OCI-LY1 (cell line): ENCODE data around the gene USP34.

Experiments
- H2AFZ ChIP-seq: fragments of 200-600 bp; sonication (generic), shearing (Covaris generic); 2 replicates; pipeline ENCODE4 v1.6.0; 2014; ENCODE audit warnings: antibody characterized with exemption, mild to moderate bottlenecking, low read length
- H3F3A ChIP-seq: fragments of 200-600 bp; sonication (generic), shearing (Covaris generic); 2 replicates; pipeline ENCODE4 v1.6.0; 2014; ENCODE audit warnings: mild to moderate bottlenecking, antibody characterized with exemption, low read length, moderate library complexity; ENCODE audit not compliant: insufficient read depth
- H3K27ac ChIP-seq: fragments of 200-600 bp; sonication (generic); 2 replicates; pipeline ENCODE4 v1.5.1; 2014; ENCODE audit warnings: low read length, mixed run types, mild to moderate bottlenecking, low read depth; ENCODE audit not compliant: poor library complexity, severe bottlenecking
- H3K27me3 ChIP-seq: fragments of 200-600 bp; sonication (generic); 2 replicates; pipeline ENCODE4 v1.6.0; 2014; ENCODE audit warnings: antibody characterized with exemption, mild to moderate bottlenecking, low read length, moderate library complexity; ENCODE audit not compliant: insufficient read depth
- H3K36me3 ChIP-seq: fragments of 200-600 bp; sonication (generic); 2 replicates; pipeline ENCODE4 v1.6.1; 2014; ENCODE audit warnings: mild to moderate bottlenecking, antibody characterized with exemption, low read length, moderate library complexity, mixed read lengths; ENCODE audit not compliant: insufficient read depth
- H3K4me1 ChIP-seq: fragments of 200-600 bp; sonication (generic); 2 replicates; pipeline ENCODE4 v1.5.1; 2014; ENCODE audit warnings: mild to moderate bottlenecking, low read length, moderate library complexity; ENCODE audit not compliant: insufficient read depth, severe bottlenecking
- H3K4me2 ChIP-seq: fragments of 200-600 bp; sonication (generic), shearing (Covaris generic); 2 replicates; pipeline ENCODE4 v1.6.1; 2014; ENCODE audit warnings: low read length
- H3K4me3 ChIP-seq: fragments of 200-600 bp; sonication (generic); 2 replicates; pipeline ENCODE4 v1.5.1; 2014; ENCODE audit warnings: low read length, low read depth, mild to moderate bottlenecking, mixed read lengths; ENCODE audit not compliant: poor library complexity, severe bottlenecking
- H3K79me2 ChIP-seq: fragments of 200-600 bp; shearing (Covaris generic); 2 replicates; pipeline ENCODE4 v1.6.1; 2016; ENCODE audit warnings: mixed run types, low read length, mixed read lengths; ENCODE audit not compliant: insufficient read depth
- H3K9ac ChIP-seq: fragments of 200-600 bp; sonication (generic), shearing (Covaris generic); 2 replicates; pipeline ENCODE4 v1.6.1; 2014; ENCODE audit warnings: mild to moderate bottlenecking, low read length, mixed read lengths
- H3K9me2 ChIP-seq: fragments of 200-600 bp; sonication (generic), shearing (Covaris generic); 2 replicates; pipeline ENCODE4 v1.6.1; 2014; ENCODE audit warnings: low read depth, mild to moderate bottlenecking, low read length, mixed read lengths
- H3K9me3 ChIP-seq: fragments of 200-600 bp; shearing (Covaris generic); 2 replicates; pipeline ENCODE4 v1.6.1; 2014; ENCODE audit warnings: low read length, mixed read lengths
- H4K20me1 ChIP-seq: fragments of 200-600 bp; sonication (generic), shearing (Covaris generic); 2 replicates; pipeline ENCODE4 v1.6.0; 2016; ENCODE audit warnings: mild to moderate bottlenecking, low read length; ENCODE audit not compliant: insufficient read depth
- CTCF ChIP-seq: fragments of 200-600 bp; sonication (generic), shearing (Covaris generic); IDR thresholded peaks from 2 replicates; pipeline ENCODE4 v1.5.1; 2017; ENCODE audit warnings: mild to moderate bottlenecking, antibody characterized with exemption, low read length, moderate library complexity, mixed read lengths
- EZH2 ChIP-seq: fragments of 200-600 bp; sonication (generic), shearing (Covaris generic); IDR thresholded peaks from 2 replicates; pipeline ENCODE4 v1.8.0; 2017; ENCODE audit warnings: borderline replicate concordance, mixed run types, mild to moderate bottlenecking, antibody characterized with exemption, low read length, moderate library complexity, mixed read lengths

The USP34 gene

DNA sequence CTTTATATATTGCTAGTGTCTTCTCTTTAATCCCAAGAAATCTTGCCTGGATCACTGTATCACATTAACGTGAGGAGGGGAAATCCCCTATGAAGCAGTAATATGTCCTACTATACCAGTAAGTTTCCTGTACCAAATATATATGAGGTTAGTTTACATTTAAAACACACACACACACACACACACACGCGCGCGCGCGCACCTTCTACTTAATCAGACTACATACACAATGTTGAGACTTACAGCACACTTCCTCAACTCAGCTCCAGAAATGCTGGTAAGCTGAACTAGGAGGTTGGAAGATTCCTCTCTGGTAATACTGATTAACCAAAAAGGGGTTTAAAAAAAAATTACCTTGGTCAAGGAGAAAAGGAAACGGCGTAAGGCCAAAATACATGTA, 49.3 kb downstream of the USP34 start:
- Histone ChIP-seq H3K4me2 (peak overlapping the region; percentile 71), H3K9ac (peak overlapping the region; percentile 42; the same call in 1 of the 2 replicates), H3K27me3 (no peaks in the 10 kb centered on the region), H3K4me3 (peak overlapping the region; percentile 13), H3K79me2 (peaks cover 67% of the 10 kb centered on the region), H4K20me1 (no peaks in the 10 kb centered on the region), H3F3A (peaks cover 10% of the 10 kb centered on the region), H3K36me3 (peaks cover 26% of the 10 kb centered on the region; the same call in 1 of the 2 replicates), H3K9me3 (no peaks in the 10 kb centered on the region), H3K4me1 (peaks cover 86% of the 10 kb centered on the region), H3K27ac (peak overlapping the region; percentile 98), H2AFZ (no peak overlapping the region), H3K9me2 (no peaks in the 10 kb centered on the region)
- TF ChIP-seq EZH2 (no peak), CTCF (no peak)

GRCh38 chr2:61420991-61421544, 49.8 kb downstream of the USP34 start:
- no peaks in the 10 kb centered on the region for H4K20me1 ChIP-seq
- peak overlapping the region; percentile 98 for H3K27ac ChIP-seq
- no peak overlapping the region for H2AFZ ChIP-seq
- peak overlapping the region; percentile 42; the same call in 1 of the 2 replicates for H3K9ac ChIP-seq
- peak overlapping the region; percentile 13 for H3K4me3 ChIP-seq
- peaks cover 30% of the 10 kb centered on the region; the same call in 1 of the 2 replicates for H3K36me3 ChIP-seq
- TF ChIP-seq CTCF (no peak), EZH2 (no peak)
- H3K79me2 ChIP-seq = peaks cover 69% of the 10 kb centered on the region
- no peaks in the 10 kb centered on the region for H3K27me3 ChIP-seq
- H3K4me2 ChIP-seq = peak overlapping the region; percentile 71
- no peaks in the 10 kb centered on the region for H3K9me3 ChIP-seq
- peaks cover 10% of the 10 kb centered on the region for H3F3A ChIP-seq
- H3K9me2 ChIP-seq = no peaks in the 10 kb centered on the region
- peaks cover 81% of the 10 kb centered on the region for H3K4me1 ChIP-seq

DNA sequence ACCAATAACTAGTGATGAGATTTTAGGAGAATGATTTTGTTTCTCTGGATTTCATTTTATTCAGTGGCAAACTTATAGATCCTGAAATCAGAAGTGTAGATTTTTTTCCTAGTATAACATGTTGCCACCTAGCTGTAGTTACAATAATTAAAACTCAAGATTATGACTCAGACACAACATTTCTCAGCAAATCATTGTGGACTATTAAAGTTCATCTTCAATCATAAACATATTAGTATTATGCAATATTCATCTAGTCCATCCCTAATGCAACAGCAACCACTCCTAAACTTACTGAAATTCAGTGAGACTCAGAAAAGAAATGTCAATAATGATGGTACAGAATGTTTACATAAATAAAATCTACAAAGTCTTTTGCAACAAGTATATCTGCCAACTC, 51.3 kb downstream of the USP34 start:
- H3K4me1 ChIP-seq = peaks cover 66% of the 10 kb centered on the region
- no peak overlapping the region for H3K4me2 ChIP-seq
- H4K20me1 ChIP-seq = no peaks in the 10 kb centered on the region
- H3K9me2 ChIP-seq = no peaks in the 10 kb centered on the region
- 0 out of 2 replicates have a peak overlapping the region, but pooled peaks have one; percentile 18 for H3K9ac ChIP-seq
- no peak overlapping the region for H2AFZ ChIP-seq
- TF ChIP-seq CTCF (peak; percentile 15; the same call in 1 of the 2 replicates), EZH2 (no peak)
- no peak overlapping the region for H3K4me3 ChIP-seq
- H3K36me3 ChIP-seq = peaks cover 35% of the 10 kb centered on the region; the same call in 1 of the 2 replicates
- peaks cover 6% of the 10 kb centered on the region; the same call in 1 of the 2 replicates for H3F3A ChIP-seq
- H3K79me2 ChIP-seq = peaks cover 72% of the 10 kb centered on the region
- no peaks in the 10 kb centered on the region for H3K9me3 ChIP-seq
- no peaks in the 10 kb centered on the region for H3K27me3 ChIP-seq
- peak overlapping the region; percentile 52 for H3K27ac ChIP-seq
